GM23248 (cell line): ENCODE data around the gene TMEM203. TPM values are rescaled to one million over a fixed set of nuclear protein-coding genes. Genes with fewer than 3 reads are reported as not detected.

Experiments used
- DNase-seq: peaks from one replicate; pipeline ENCODE4 v3.0.0-alpha.2; 2015
- H2AFZ ChIP-seq: fragments of 200-600 bp; sonication (generic); 2 replicates; pipeline ENCODE4 v1.6.1; 2016; ENCODE audit warnings: antibody characterized with exemption
- H3F3A ChIP-seq: fragments of 200-600 bp; sonication (generic); 2 replicates; pipeline ENCODE4 v1.6.1; 2016; ENCODE audit warnings: mild to moderate bottlenecking, antibody characterized with exemption, mixed run types; ENCODE audit not compliant: insufficient read depth
- H3K27ac ChIP-seq: fragments of 200-600 bp; sonication (generic); 2 replicates; pipeline ENCODE4 v1.5.1; 2016; ENCODE audit warnings: mild to moderate bottlenecking
- H3K27me3 ChIP-seq: fragments of 200-600 bp; sonication (generic); replicated peaks from 2 replicates; pipeline ENCODE4 v1.6.1; 2016; ENCODE audit warnings: mild to moderate bottlenecking; ENCODE audit not compliant: insufficient read depth
- H3K36me3 ChIP-seq: fragments of 200-600 bp; sonication (generic); 2 replicates; pipeline ENCODE4 v1.6.1; 2016; ENCODE audit warnings: low read depth, mild to moderate bottlenecking
- H3K4me1 ChIP-seq: fragments of 200-600 bp; sonication (generic); 2 replicates; pipeline ENCODE4 v1.6.1; 2016; ENCODE audit warnings: mild to moderate bottlenecking; ENCODE audit not compliant: insufficient read depth
- H3K4me2 ChIP-seq: fragments of 200-600 bp; sonication (generic); one replicate; pipeline ENCODE4 v1.6.1; 2016; ENCODE audit warnings: mild to moderate bottlenecking; ENCODE audit not compliant: unreplicated experiment
- H3K4me3 ChIP-seq: fragments of 200-600 bp; sonication (generic); 2 replicates; pipeline ENCODE4 v1.5.1; 2016; ENCODE audit warnings: mild to moderate bottlenecking
- H3K79me2 ChIP-seq: fragments of 200-600 bp; sonication (generic); 2 replicates; pipeline ENCODE4 v1.6.1; 2016; ENCODE audit warnings: mild to moderate bottlenecking; ENCODE audit not compliant: insufficient read depth
- H3K9ac ChIP-seq: fragments of 200-600 bp; sonication (generic); 2 replicates; pipeline ENCODE4 v1.6.1; 2016; ENCODE audit warnings: mild to moderate bottlenecking
- H3K9me2 ChIP-seq: fragments of 200-600 bp; sonication (generic); 2 replicates; pipeline ENCODE4 v1.6.1; 2016; ENCODE audit warnings: mixed run types, mild to moderate bottlenecking, moderate library complexity; ENCODE audit not compliant: insufficient read depth
- H3K9me3 ChIP-seq: fragments of 200-600 bp; sonication (generic); one replicate; pipeline ENCODE4 v1.6.1; 2017; ENCODE audit warnings: low read depth
- H4K20me1 ChIP-seq: fragments of 200-600 bp; sonication (generic); 2 replicates; pipeline ENCODE4 v1.6.0; 2016; ENCODE audit not compliant: insufficient read depth
- EZH2 ChIP-seq: fragments of 200-600 bp; sonication (generic); IDR thresholded peaks from 2 replicates; pipeline ENCODE4 v1.6.1; 2018; ENCODE audit warnings: antibody characterized with exemption, mild to moderate bottlenecking; ENCODE audit not compliant: insufficient read depth, poor library complexity, severe bottlenecking
- EZH2phosphoT487 ChIP-seq: fragments of 200-600 bp; sonication (generic); IDR thresholded peaks from 2 replicates; pipeline ENCODE4 v1.6.1; 2018; ENCODE audit warnings: antibody characterized with exemption, moderate library complexity, mild to moderate bottlenecking, low read depth; ENCODE audit not compliant: insufficient read depth
- WGBS, 2 experiments: methylation state at CpG; one replicate each; pipeline ENCODE4 v1.1.6; 2015 to 2017; ENCODE audit warnings: low lambda C conversion rate in 2 of 2, low coverage in 1 of 2; ENCODE audit errors: missing lambda C conversion rate in 2 of 2; 5-methylcytosine and 5-hydroxymethylcytosine counted together
- in situ Hi-C: fragments of 300-500 bp; cut with MboI; formaldehyde crosslinking; loops from 2 replicates; pipeline ENCODE4 v1.15.0; 2020
- polyA plus RNA-seq: library from polyadenylated mRNA; unstranded; fragments of >200 nt; fragmentation: Nextera tagmentation; extraction: Ambion mirVana; gene quantifications from 2 replicates; pipeline ENCODE4 v1.2.1, GENCODE V29; 2016
- total RNA-seq: library from RNA; depleted of rRNA; stranded (reverse); fragments of >200 nt; shearing (Covaris generic); gene quantifications from 2 replicates; pipeline ENCODE4 v1.2.3, GENCODE V29; 2014

Gene TMEM203
- total and polyA plus RNA-seq, 2 experiments from 2014 or later = 46.9 to 52.9 TPM

- no peaks in the 10 kb centered on the region for H3F3A ChIP-seq
- in situ Hi-C loops = loop anchor here (10.0 kb wide), 1 partner anchor 94 kb away; no protein-coding TSS in a partner anchor
- H3K27ac ChIP-seq = no peak overlapping the region
- H3K4me2 ChIP-seq = no peak overlapping the region
- no peak overlapping the region for H3K9ac ChIP-seq
- no peak overlapping the region for H2AFZ ChIP-seq
- no peaks in the 10 kb centered on the region for H3K9me2 ChIP-seq
- no peaks in the 10 kb centered on the region for H3K79me2 ChIP-seq
- H3K36me3 ChIP-seq = no peaks in the 10 kb centered on the region
- H3K4me1 ChIP-seq = peaks cover 13% of the 10 kb centered on the region
- peak; percentile 53 for DNase-seq
- H3K9me3 ChIP-seq = no peaks in the 10 kb centered on the region
- no peak for TF ChIP-seq EZH2
- no peak for TF ChIP-seq EZH2phosphoT487
- no peaks in the 10 kb centered on the region for H3K27me3 ChIP-seq
- H4K20me1 ChIP-seq = no peaks in the 10 kb centered on the region
- no peak overlapping the region for H3K4me3 ChIP-seq
- WGBS, 2 experiments = 75 to 85% methylated on average over 12 of the region's 12 CpGs
Observed at GRCh38 chr9:137218754-137219271, 13.4 kb upstream of the TMEM203 start.

- Histone ChIP-seq H3K4me3 (no peak overlapping the region), H2AFZ (no peak overlapping the region), H3K27ac (no peak overlapping the region), H3K9me2 (no peaks in the 10 kb centered on the region), H3K9me3 (no peaks in the 10 kb centered on the region), H3K9ac (no peak overlapping the region), H4K20me1 (no peaks in the 10 kb centered on the region), H3K79me2 (no peaks in the 10 kb centered on the region), H3K4me1 (peaks cover 13% of the 10 kb centered on the region), H3K36me3 (no peaks in the 10 kb centered on the region), H3F3A (no peaks in the 10 kb centered on the region), H3K27me3 (no peaks in the 10 kb centered on the region), H3K4me2 (no peak overlapping the region)
- in situ Hi-C loops = loop anchor here (10.0 kb wide), 1 partner anchor 93 kb away; no protein-coding TSS in a partner anchor
- DNase-seq = no peak
- WGBS, 2 experiments = 85 to 89% methylated on average over 23 to 28 of the region's 30 CpGs
- TF ChIP-seq EZH2 (no peak), EZH2phosphoT487 (no peak)
Observed at GRCh38 chr9:137218212-137218753, 12.8 kb upstream of the TMEM203 start.

GRCh38 chr9:137217276-137218211 is 12.1 kb upstream of the TMEM203 start:
- Histone ChIP-seq H3K79me2 (no peaks in the 10 kb centered on the region), H4K20me1 (no peaks in the 10 kb centered on the region), H3K36me3 (no peaks in the 10 kb centered on the region), H3K4me3 (peak overlapping the region; percentile 46), H3K9me3 (no peaks in the 10 kb centered on the region), H3K27me3 (no peaks in the 10 kb centered on the region), H3K9me2 (no peaks in the 10 kb centered on the region), H3K9ac (peak overlapping the region; percentile 17; the same call in 1 of the 2 replicates), H3K27ac (no peak overlapping the region), H3K4me1 (peaks cover 13% of the 10 kb centered on the region), H2AFZ (no peak overlapping the region), H3K4me2 (peak overlapping the region; percentile 65), H3F3A (no peaks in the 10 kb centered on the region)
- in situ Hi-C loops = loop anchor here (10.0 kb wide), 1 partner anchor 93 kb away; no protein-coding TSS in a partner anchor
- peak; percentile 67 for DNase-seq
- WGBS, 2 experiments = 29 to 38% methylated on average over 32 to 34 of the region's 36 CpGs
- TF ChIP-seq EZH2 = no peak
- no peak for TF ChIP-seq EZH2phosphoT487

GRCh38 chr9:137216188-137216965 is 10.9 kb upstream of the TMEM203 start:
- H3K36me3 ChIP-seq = no peaks in the 10 kb centered on the region
- H3K9me2 ChIP-seq = no peaks in the 10 kb centered on the region
- H2AFZ ChIP-seq = no peak overlapping the region
- no peak for TF ChIP-seq EZH2
- TF ChIP-seq EZH2phosphoT487 = no peak
- DNase-seq = peak; percentile 22
- H3K27me3 ChIP-seq = no peaks in the 10 kb centered on the region
- in situ Hi-C loops = loop anchor here (10.0 kb wide), 1 partner anchor 92 kb away; no protein-coding TSS in a partner anchor
- H3K79me2 ChIP-seq = no peaks in the 10 kb centered on the region
- H3K4me1 ChIP-seq = peaks cover 13% of the 10 kb centered on the region
- no peak overlapping the region for H3K27ac ChIP-seq
- peak overlapping the region; percentile 65 for H3K4me2 ChIP-seq
- H3K9ac ChIP-seq = no peak overlapping the region
- no peaks in the 10 kb centered on the region for H4K20me1 ChIP-seq
- no peaks in the 10 kb centered on the region for H3K9me3 ChIP-seq
- H3F3A ChIP-seq = no peaks in the 10 kb centered on the region
- H3K4me3 ChIP-seq = no peak overlapping the region
- 92 to 95% methylated on average over 27 to 28 of the region's 30 CpGs for WGBS, 2 experiments
